ENCODE measurements around the gene ZBTB2.
"Not testable (repeated sequence)": the region's sequence is repeated elsewhere in the genome, so short reads cannot be mapped to it uniquely, and the experiment has no call there.

Gene ZBTB2

DNA sequence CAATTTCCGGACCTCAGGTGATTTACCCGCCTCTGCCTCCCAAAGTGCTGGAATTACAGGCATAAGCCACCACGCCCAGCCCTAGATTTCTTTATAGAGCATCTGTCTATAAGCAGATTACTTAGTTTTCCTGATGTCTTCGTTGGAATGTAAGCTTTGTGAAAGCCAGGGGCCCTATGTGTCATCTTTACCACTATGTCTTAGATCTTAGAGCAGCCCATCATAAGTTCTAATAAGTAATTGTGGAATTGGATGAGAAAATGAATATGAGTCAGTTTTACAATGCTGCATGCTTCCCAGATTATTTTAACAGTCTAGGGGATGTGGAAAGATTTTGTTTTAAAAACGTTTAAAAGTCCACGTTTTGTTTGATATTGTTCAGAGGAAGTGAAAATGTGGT, 9.1 kb upstream of the ZBTB2 start:
- DNase-seq: no peak

DNA sequence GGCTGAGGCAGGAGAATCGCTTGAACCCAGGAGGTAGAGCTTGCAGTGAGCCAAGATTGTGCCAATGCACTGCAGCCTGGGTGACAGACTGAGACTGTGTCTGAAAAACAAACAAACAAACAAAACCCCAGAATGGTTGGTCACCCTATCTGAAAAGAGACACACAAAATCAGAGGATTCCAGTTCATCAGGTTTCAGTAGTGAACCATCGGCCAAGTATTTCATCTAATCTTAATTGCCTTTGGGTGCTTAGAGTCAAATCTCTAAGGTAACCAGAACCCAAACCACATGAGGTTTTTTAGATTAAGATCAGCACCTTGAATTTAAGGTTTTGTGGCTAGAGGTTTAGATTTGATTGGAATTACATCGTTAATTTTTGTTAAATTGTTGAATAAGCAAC, 8.3 kb upstream of the ZBTB2 start:
- DNase-seq: no peak

DNA sequence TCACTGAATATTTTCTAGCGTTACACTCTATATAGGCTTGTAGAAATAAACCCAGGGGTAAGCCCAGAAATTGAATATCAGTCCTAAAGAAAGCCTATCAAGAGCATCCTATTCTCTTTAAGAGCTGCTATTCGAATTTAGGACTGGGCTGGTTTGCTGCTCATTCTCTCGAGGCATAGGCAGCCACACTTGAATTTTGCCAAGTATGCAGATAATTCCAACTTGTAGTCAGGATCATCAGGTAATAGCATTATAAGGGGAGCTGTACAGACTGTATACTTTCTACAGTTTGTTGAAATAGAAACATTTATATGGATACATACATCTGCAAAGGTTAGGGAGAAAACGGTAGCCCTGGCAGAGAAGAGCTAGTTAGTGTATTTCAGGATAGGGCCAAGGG, 2.1 kb upstream of the ZBTB2 start:
- no peak for DNase-seq

DNA sequence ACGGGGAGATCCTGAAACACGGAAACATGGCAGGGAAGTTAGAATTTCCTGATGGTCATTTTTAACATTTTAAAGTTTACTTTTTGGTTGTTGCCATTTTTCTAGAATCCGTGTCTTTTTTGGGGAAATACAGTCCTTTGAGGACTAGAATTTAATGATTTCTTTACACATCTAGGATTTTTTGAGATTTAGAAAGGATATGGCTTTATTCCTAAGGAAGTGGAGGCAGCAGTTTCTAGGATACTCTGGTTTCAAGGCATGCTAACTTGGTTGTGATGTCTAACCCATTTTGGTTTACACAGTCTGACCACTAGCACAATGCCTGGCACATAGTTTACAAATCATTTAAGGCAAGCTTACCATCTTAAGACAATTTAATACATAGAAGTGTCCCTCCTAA, 1.1 kb upstream of the ZBTB2 start:
- DNase-seq: no peak

DNA sequence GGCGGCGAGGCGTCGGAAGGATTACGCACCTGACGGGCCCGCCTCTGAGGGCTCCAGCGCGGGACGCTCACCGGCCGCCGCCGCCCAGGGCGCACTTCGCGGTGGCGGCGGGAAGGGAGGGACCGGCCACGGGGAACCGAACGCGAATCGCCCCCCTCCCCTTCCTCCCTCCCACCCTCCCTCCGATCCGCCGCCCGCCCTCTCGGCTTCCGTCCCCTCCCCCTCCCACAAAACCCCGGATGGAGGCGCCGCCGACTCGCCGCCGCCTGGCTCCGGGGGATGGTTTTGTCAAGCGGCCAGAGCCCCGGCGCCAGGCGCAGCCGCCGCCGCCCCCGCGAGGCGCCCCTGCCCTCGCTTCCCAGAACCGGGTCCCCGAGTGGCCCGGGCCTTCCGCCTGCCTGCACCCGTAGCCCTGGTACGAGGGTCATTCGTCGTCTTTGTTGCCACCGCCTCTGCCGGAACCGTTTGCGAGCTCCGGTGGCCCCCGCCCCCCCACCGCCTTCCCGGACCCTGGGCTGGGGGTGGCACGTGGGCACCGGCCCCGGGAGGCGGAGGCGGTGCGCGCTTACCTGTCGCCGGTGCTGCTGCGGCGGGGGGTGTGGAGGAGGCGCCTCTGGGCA, 398 bp downstream of the ZBTB2 start:
- DNase-seq: peak; percentile 90

DNA sequence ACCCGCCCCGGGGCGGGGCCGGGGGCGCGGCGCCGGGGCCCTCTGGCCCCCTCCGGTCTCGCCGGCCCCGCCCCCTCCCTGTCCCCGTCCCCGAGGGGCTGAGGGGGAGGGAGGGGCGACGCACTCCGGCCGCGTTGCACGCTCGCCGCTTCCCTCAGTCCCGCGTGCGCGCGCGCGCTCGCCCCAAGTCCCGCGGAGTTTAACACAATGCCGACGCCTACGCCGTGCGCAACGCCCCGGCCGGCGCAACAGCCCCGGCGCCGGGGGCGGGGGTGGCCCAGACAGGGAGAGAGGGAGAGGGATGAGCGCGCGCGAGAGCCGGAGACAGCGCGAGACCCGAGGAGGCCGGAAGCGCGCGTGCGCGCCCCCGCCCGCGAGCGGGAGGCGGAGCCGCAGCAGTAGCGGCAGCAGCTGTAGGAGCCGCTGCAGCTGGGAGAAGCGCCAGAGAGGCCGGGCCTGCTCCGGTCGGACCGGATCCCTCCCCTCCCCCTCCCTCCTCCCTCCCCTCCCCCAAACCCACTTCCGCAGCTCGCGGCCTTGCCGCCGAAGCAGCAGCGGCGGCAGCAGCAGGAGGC, 996 bp downstream of the ZBTB2 start:
- DNase-seq: peak; percentile 99

DNA sequence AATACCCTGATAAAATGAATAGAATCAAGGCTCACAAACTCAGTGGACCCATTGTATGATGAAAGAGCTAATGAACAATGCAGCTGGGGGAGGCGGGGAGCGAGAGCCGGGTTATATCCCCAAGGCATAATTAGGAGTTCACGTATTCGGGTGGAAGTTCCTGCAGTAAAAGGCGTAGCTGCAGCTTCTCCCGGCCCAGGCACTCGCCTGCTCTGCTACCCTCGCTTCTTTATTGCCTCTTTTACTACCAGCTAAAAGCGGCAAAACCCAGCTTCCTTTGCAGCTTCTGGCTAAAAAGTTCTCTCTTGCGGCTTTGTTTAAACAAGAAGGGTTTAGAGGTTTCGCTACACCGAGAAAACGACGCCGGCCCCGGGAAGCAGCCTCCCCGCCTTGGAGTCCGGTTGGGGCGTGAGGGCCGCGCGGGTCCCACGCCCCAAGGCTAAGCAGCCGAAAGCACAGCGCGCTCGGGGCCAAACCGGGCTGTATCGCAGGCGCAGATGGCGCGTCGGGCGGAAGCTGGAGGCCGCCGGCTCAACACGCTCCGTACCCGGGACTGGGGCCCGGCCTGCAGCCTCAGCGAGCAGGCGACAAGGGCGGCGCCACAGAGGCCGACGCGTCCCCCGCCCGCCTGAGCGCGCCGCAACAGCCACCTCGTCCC, 1.6 kb downstream of the ZBTB2 start:
- peak; percentile 92 for DNase-seq

DNA sequence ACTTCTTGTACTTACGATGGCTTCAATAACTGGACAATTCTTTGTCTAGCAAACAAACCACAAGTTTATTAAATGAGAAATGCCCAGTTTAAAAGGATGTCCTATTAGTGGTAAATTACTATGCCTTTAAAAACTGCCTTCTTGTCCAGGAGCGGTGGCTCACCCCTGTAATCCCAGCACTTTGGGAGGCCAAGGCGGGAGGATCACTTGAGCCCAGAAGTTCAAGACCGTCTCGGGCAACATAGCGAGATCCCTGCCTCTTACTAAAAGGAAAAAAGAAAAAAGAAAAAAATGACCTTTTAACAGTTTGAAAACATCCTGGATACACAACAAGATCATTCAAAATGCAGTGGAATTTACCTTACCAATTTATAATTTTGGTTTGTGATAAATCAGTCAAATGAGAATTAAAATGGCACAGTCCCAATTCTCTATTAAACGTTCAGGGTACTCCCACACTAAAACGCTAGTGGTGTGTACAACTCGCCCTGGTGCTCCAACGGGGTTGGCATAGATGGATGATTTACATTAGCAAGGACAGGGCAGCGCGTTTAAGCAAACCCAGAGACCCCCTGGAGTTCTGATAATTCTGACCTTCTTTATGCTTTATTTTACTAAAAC, 2.3 kb downstream of the ZBTB2 start:
- no peak for DNase-seq

DNA sequence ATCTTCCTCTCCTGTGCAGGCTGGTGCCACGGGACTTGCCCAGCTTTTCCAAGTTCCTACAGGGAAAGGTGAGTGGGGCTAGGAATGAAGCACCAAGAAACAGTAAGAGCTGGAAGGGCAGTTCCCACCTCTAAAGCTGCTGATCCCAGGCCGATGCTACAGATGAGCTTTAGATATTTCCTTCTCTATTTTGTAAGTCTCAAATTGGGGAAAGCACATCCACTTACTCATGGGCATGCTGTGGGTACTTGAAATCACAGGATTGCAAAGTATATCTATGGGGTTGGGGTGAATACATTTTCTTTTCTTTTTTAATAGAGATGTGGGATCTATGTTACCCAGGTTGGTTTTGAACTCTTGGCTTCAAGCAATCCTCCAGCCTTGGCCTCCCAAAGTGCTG, 3.1 kb downstream of the ZBTB2 start:
- no peak for DNase-seq

DNA sequence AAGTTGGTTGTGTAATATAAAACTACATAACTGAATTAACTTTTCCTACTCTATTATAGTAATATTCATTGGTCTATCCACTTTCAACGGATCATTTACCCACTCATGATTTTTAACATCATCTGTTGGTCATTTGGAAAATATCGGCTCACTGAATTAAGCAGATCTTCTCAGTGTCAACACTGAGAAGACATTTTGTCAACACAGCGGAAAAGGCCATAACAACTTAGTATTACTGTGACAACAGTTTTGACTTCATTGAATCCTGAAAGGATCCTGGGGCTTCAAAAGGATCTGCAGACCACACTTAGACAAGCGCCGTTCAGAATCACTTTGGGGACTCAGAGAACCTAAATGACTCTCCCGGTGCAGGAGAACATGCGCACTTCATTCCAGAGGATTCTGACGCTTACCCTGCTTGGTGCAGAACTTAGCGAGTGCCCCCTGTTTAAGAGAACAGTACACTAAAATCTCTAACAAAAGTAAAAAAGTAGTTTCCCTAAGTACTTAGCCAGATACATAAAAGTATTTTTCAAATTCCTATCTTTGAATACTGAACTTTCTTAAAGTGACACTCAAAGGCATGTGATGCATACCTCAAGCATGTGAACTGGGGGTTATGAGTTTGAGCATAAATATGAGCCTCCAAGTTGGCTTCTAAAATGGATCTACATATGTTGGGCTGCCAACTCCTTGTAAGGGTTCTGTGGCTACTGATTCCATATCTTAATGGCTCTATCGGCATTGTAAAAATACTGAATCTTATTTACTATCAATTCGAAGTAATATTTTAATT, 4.0 kb downstream of the ZBTB2 start:
- no peak for DNase-seq

DNA sequence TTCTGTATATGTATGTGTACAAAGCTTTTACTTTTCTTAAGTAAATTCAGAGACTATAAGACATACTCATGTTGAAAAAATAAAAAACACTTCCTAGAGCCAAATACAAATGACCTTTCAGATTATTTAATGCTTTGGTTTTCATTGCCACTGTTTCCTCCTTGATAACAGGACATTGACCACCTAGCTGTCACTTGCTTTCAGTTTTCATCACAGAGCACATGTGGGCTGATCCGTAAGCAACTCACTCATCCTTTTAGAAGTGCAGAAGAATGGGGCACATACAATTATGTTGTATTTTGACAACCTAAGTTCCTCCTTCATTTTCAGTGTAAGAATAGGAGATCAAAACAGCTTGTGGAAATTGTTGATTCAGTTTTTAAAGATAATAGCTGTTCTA, 6.2 kb downstream of the ZBTB2 start:
- no peak for DNase-seq

DNA sequence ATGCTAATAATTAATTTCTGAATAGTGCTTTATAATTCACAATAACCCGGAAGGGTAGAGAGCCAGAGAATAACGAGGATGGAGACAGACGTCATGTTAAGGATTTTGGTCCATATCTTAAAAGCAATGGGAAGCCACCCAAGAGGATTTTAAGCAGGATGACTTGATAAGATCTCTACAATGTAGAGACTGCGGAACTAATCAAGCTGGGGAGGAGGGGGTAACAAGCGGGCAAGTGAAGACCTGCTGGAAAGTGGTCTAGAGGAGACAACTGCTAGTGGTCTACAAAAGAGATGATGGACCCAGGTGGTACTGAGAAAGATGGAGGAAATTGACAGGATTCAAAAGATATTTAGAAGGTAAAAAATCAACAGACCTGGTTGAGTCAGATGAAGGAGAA, 7.2 kb downstream of the ZBTB2 start:
- DNase-seq: no peak

DNA sequence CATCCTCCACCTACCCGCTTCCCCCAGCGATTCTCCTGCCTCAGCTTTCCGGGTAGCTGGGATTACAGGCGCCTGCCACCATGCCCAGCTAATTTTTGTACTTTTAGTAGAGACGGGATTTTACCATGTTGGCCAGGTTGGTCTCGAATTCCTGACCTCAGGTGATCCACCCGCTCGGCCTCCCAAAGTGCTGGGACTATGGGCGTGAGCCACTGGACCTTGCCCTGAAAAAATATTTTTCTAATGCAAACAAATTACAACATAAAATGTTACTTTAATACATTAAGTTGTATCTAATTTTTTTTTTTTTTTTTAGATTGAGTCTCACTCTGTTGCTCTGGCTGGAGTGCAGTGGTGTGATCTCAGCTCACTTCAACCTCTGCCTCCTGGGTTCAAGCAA, 8.7 kb downstream of the ZBTB2 start:
- not testable (repeated sequence) for DNase-seq

DNA sequence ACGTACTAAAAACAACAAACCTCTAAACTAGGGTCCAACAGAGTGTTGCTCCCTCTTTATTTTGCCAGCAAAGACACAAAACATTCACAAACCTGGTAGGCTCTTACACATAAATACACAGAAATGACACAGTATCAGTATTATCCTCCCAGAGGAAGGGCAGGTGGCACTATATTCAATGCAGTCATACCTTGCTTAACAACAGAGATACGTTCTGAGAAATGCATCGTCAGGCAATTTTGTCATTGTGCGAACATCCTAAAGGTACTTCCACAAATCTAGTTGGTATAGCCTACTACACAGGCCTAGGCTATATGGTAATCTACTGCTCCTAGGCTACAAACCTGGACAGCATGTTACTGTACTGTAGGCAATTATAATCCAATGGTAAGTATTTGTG, 9.6 kb downstream of the ZBTB2 start:
- no peak for DNase-seq

DNA sequence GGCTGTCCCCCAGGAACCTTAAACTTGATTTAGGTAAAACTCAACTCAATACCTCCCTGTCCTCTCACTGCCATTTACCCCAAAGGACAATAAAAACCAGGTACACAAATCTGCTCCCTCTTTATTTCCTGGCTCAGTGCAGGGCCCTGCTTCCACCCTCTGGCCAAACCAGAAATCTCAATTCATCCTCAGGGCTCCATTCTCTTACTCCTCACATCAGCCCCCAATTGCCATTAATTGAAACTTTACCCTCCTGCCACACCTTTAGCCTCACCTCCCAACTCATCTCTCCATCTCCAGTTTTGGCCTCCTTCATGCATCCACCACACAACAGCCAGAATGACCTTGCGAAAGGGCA, 10.5 kb downstream of the ZBTB2 start:
- no peak for DNase-seq

DNA sequence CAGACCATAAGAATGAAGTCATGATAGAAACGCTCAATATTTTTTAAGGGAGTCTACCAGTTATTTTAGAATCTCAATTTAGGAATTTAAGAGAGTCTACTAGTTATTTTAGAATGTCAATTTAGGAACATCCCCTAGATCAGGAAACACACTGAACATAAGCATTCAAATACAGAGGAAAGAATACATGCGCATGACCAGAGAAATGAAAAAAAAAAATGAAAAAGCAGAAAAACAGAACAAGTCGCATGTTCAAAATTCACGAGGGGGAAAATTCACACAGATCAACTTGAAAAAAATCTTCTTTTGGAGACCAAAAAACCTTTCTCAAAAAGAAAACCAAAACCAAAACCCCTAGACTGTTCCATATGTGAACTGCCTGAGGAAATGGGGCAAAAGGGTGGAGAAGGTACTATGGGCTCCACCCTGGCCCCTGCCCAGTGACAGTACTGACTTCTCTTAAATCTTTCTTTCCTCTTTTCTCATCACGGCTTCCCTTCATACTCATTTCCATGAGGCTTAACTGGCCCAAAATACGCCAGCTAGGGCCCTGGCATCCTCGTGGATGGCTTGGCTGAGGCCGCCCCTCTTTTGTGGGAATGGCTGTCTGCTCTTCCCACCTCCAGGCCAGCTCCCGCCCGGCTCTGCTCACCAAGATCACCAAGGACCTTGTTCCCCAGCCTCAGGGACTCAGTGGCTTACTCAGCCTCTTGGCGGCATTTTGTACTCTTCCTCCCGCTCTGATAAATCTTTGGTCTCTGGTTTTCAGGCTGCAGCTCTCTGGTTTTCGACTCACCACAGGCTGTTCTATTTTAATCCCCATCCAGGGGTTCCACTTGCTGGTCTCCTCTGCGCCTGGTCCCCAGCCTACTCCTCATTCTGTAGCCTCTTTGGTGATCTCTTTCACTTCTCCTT, 11.2 kb downstream of the ZBTB2 start:
- no peak for DNase-seq

DNA sequence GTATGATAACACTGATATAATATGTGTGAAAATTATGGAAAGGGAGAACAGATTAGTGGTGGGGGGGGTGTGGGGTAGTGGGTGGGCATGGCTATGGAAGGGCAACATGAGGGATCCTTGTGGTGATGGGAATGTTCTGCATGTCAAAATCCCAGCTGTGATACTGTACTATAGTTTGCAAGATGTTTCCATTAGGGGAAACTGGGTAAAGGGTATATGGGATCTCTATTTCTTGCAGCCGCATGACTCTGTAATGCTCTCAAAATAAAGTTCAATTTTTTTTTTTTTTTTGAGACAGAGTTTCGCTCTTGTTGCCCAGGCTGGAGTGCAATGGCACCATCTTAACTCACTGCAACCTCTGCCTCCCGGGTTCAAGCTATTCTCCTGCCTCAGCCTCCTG, 14.3 kb downstream of the ZBTB2 start:
- DNase-seq: no peak

DNA sequence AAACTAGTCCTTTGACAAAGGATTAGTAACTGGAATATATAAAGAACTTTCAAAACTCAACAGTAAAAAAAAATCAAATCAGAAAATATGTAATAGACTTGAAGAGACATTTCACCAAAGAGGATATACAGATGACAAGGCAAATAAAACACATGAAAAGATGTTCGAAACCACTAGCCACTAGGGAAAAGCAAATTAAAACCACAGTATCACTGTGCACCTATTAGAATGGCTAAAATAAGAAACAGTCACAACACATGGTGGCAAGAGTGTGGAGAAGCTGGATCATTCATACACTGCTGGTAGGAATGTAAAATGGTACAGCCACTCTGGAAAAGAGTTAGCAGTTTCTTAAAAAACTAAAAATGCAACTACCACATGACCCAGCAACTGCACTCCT, 14.9 kb downstream of the ZBTB2 start:
- no peak for DNase-seq

DNA sequence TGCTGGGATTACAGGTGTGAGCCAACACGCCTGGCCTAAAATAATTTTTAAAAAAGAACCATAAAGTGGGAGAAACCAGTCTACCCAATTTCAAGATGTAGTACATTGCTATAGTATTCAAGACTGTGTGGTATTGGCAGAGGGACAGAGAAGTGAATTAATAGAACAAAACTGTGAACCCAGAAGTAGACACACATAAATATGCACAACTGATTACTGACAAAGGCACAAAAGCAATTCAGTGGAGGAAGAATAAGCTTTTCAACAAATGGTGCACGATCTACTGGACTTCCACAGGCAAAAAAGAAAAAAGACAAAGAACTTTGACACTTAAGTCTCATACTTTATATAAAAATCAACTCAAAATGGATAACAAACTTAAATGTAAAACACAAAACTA, 15.5 kb downstream of the ZBTB2 start:
- no peak for DNase-seq

DNA sequence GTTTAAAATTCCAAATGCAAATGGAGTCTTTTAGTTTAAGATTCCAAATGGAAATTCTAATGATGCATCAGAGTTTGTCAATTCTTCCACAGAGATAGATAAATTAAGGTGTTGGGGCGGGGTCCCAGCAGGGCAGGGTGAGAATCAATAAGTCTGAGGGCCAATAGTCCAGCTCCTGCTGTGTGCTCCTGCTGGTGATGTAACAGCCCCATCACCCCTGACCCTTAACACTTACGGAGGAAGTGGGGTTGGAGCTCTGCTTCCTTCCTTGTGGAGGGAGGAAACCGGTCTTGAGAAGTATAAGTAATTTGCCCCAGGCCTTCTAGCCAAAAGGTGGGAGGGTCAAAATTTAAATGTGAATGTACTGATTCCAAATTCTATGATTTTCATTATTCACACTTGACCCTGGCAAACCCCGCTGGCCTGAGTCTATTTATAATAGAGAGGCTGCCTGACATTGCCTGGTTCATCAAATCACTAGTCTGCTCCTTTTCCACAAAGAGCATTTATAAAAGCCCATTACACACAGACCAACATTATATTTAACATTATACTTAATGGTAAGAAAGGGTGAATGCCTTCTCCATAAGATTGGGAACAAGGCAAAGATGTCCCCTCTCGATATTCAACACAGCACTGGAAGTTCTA, 17.2 kb downstream of the ZBTB2 start:
- DNase-seq: peak; percentile 66

DNA sequence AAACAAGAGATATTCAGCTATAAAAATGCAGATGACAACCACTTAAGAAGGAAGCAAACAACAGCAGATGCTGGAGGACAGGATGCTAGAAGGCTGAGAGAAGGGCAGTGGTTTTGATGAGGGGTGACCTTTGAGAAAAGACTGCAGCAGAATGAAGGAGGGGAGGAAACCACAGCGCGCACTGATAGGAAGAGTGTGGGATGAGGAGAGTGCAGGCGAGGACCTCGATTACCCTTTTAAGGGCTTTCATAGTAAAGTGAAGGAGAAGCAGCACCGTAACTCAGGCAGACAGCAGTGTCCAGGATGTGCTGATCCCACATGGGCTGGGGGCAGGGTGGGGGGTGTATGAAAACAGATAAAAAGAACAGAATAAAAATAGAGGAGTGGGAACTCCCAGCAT, 19.2 kb downstream of the ZBTB2 start:
- no peak for DNase-seq

DNA sequence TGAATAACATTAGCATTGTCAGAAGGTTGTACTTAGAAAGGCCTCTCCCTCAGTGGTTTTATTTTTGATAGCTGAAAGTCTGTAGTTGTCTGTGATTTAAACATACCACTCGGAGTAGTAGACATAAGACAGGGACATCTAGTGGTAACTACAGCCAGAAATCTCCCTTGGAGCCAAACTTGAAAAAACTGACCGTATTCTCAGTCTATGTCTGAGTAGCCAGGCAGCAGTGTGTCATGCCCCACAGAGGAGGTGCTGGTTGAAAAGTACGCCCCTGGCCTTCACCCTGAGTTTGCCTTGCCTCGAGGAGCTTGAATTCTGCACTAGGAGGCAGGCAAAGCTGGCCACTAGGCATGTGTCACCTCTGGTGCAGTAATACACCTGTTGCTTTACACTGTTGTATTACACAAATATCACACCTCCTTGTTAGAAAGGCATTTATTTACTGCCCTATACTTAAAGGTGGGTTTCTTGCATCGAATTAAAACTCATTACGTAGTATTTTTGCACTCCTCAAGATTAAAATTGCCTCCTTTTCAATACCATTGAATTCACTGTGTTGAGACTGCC, 20.8 kb downstream of the ZBTB2 start:
- DNase-seq: no peak

All from NCI-H69 (cell line).